ENCODE measurements around the gene SPX.

SPX gene

GRCh38 chr12:21538061-21538653 is 12.1 kb downstream of the SPX start:
- no peak for DNase-seq (ENCODE audit: low read depth)

DNA sequence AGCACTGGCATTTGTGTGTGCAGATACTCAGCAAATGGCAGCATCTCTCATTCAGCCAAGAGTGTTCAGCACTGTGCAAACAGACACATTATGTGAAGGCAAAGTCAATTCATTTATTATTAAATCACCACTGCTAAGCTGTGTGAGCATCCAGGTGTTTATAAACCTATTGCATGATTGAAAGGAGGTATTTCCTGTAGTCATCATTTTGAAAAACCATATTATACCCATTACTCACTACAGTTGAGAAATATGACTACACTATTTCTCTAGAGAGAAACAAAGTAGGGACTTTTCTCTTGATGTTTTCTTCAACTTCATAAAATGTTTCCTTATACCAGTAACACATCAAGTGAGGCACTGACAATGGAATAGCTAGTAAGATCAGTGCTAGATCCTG is 13.7 kb downstream of the SPX start:
- no peak for DNase-seq (ENCODE audit: low read depth)

GRCh38 chr12:21541773-21542172 is 15.7 kb downstream of the SPX start:
- DNase-seq (ENCODE audit: low read depth) = no peak

DNA sequence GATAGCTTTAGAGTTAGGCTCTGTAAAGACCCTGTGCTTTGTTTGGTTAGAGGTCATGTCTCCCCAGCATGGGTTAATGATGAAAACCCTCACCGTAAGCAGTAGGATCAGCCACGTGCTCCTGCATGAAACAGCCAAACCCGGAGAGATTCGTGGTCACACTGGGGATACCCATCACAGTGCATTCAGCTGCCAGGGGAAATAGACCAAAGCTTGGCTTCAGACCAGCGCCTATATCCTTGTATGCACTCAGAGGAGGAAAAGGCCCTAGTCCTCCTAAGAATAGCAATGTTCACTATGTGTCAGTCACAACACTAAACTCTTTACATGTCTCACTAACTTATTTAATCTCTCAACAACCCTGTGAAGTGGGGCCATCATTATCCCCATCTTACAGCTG is 16.3 kb downstream of the SPX start:
- DNase-seq (ENCODE audit: low read depth) = no peak

DNA sequence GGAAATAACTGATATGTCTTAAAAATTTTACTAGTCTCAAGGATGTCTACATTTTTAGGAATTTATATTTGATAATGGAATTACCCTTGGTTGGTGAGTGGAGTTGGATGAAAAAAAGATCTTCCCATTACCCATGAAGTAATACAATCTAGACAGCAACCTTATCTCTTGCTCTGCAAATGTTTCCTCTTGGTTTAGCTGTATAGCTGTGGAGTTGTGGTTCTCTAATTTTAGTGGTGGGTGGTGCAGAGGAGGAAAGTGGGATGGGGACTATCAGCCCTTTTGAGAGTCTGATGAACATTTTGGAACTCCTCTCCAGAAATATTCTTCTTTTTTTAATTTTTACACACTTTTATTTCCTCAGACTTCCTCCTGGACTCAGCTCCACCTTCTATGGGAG is 17.1 kb downstream of the SPX start:
- no peak for DNase-seq (ENCODE audit: low read depth)

GRCh38 chr12:21545557-21545956 is 19.5 kb downstream of the SPX start:
- no peak for DNase-seq (ENCODE audit: low read depth)

DNA sequence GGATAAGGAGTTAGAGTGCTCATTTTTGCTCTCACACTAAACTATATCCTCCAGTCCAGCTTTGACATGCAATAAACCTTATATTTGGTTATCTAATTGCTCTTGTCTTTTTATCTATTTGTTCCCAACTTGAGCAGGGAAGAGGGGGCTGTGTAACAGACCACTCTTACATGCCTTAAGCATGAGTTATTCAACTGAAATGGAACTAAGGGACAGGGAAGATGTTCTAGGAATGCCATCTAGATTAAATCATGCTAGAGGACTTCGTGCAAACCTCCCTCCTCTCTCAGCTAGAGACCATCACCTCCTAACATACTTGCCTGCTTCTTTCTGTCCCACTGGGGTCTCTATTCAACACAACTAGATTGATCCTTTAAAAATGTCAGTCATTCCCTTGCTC is 20.6 kb downstream of the SPX start:
- no peak for DNase-seq (ENCODE audit: low read depth)

- no peak for DNase-seq (ENCODE audit: low read depth)
Measured at GRCh38 chr12:21547437-21547836, 21.3 kb downstream of the SPX start.

GRCh38 chr12:21551841-21552465 is 25.9 kb downstream of the SPX start:
- no peak for DNase-seq (ENCODE audit: low read depth)

DNA sequence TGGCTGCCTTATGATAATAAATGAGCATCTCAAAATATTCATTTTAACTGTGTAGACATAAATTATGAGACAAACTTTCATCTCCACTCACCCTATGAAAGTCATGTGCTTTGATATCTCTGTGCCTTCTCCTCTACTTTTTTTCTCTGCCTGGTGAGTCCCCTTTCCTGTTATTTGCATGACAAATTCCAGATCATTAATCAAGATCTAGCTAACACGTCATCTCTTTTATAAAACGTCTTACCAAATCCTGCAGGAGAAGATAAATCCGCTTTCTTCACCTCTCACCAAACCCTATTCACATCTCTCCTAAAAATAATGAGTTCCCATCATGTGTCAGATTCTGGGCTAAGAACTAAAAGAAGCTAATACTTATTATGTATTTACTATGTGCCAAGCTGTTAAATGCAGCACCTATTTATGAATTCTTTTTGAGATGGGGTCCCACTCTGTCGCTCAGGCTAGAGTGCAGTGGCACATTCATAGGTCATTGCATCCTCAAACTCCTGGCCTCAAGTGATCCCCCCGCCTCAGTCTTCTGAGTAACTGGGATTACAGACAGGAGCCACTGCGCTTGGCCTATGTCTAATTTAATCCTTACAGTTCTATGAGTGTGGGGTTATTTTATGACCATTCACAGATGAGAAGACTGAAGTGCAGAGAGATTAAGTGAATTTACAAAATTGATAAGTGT is 26.7 kb downstream of the SPX start:
- no peak for DNase-seq (ENCODE audit: low read depth)

GRCh38 chr12:21553329-21553675 is 27.2 kb downstream of the SPX start:
- DNase-seq (ENCODE audit: low read depth) = no peak

DNA sequence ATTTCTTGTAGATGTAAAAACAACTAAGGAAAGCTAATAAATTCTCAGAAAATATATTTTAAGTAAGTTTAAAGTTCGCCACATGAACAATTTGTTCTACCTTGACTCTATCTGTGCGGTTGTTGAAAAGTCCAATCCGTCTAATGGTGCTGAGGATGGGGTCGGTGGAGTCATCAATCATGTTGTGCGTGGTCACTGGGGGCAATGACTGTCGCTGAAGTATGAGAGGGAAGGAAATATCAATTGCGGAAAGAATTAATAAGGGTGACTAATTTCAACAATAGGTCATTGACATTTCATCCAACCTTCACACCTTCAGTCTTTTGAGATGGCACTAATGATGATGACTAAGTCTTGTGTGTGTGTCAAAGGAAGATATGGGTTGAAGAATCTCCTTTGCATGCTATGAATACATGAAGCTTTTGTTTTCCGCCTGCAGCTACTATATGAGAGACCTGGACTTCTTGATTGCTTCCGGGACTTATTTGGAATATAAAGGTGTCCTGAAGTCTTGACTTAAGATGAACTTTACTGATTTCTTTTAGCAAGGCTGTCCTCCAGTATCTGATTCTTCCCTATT is 32.1 kb downstream of the SPX start:
- DNase-seq (ENCODE audit: low read depth) = no peak

- DNase-seq (ENCODE audit: low read depth) = no peak
Measured at GRCh38 chr12:21559855-21560569, 33.9 kb downstream of the SPX start.

- no peak for DNase-seq (ENCODE audit: low read depth)
Measured at GRCh38 chr12:21561158-21561557, 35.1 kb downstream of the SPX start.

GRCh38 chr12:21562859-21563258 is 36.8 kb downstream of the SPX start:
- DNase-seq (ENCODE audit: low read depth) = no peak

DNA sequence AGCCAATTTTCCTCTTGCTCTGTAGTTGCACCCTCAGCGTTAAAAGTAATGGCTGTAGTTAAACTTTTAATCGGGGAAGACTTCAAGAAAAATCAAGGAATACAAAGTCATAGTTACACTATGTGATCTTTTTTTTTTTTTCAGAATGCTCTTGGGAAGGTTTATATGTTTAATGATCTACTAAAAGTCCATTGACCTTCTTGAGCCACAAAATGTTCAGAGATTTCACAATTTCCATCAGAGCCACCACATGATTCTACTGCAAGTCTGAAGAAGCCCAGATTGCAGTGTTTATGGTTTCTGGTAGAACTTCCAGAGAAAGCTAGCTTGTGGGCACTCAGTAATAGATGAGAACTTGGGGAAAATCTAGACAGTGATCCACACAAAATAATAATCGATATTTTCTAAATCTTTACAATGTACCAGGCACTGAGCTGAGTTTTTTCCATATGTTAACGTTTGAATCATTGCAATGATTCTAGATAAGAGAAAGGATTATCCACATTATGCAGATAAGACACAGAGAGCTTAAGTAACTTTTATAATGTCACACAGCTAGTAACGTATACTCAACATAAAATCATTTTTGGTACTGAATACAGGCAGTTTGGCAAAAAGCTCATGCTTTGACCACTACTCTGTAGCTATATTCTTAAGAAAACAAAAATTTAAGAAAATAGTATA is 40.3 kb downstream of the SPX start:
- DNase-seq (ENCODE audit: low read depth) = no peak

DNA sequence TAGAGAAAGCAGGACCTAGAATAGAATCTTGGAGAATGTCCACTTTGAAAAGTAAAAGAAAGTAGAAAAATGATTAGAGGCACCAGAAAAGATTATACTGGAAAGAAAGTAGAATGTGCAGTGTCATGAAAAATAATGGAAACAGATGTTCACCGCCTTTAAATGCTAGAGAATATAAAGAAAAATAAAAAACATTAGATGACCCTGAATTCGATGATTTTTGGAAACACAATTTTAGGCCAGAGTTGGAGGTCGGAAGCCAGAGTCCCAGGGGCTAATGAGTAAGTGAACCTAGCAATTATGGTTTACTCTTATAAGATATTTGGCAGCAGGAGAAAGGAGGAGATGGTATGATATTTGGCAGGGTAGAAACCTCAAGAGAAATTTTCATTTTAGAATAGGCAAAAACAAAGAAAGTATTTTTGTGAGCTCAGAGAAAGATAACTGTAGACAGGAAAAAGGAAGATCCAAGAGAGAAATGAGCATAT is 40.9 kb downstream of the SPX start:
- no peak for DNase-seq (ENCODE audit: low read depth)

DNA sequence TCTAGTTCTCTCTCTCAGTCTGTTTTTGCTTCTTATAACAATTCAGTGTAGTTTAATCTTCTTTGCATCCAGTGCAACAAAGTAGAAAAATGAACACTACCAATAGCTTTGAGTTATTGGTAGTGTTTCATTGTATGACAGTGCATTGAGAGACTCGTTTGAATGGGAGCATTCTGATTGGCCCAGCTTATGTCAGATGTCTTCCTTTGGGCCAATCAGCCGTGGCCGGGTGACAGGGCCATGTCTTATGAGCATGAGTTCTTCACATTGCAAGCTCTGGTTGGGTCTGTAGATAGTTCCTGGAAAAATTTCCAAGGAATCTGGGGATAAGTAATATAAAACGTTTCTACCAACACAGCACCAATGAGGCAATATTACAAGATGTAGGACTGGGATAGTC is 42.0 kb downstream of the SPX start:
- DNase-seq (ENCODE audit: low read depth) = no peak

DNA sequence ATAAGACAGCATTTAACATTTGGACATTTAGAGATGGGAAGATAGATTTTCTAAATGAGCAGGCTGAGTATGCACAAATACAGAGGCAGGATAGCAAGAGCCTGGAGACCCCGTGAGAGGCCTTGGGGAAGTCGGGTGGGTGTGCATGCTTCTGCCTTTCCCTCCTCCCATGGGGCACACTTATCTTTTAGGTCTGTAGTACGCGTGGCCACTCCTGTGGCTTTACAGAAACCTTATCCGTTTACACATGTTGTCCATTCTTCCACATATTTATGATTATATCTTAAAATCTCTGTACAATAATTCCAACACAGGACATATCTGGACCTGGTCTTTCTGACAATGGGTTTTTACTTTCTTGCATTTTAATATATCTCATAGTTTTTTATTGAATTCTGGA is 45.0 kb downstream of the SPX start:
- DNase-seq (ENCODE audit: low read depth) = no peak

DNA sequence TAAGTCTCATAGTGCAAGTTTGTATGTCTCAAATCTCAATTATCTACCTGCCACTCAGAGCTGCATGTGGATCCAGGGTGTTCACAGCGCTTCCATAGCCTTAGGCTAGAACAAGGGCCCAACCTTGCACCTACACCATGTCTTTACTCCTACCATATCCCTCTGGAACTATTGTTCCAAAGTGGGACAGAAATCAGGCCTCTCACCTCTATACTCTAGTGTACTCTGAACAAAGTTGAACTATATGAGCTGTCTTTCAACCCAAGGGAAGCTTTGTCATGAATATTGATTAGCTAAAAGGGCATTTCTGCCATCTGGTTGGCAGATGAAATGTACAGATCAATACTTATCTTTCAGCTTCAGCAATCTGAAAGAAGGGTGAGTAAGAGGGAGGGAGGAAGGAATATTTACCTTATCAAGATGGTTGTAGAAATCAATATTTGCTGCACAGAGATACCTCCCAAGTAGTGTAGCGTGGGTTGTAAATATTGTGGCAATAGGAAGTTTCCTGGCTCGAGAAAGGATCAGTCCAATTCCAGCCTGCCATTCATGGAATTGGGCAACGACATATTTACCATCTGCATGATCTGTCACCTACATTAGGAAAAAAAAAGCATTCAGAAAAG is 47.8 kb downstream of the SPX start:
- DNase-seq (ENCODE audit: low read depth) = no peak

DNA sequence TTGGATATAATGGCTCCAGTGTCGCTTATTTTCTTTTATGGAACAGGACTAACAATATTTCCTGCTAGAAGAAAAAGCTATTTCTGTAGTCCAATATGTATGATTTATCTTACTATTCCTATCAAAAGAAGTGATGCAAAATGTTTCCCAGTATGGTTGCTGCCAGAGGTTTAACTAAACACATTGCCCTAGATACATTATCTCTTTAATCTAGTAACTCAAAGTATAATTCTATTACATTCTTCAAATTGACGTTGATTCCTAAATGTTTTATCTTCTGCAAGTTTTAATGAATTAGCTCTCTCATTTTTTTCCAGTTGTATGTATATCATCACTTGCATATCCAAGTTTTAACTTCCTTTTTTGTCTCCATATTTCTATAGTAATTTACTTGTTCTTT is 50.3 kb downstream of the SPX start:
- DNase-seq (ENCODE audit: low read depth) = no peak

GRCh38 chr12:21577516-21577915 is 51.4 kb downstream of the SPX start:
- no peak for DNase-seq (ENCODE audit: low read depth)
